GM18502 (cell line): ENCODE results near the gene TEX22.

Experiments used
- ATAC-seq: cut with Tn5 transposase; IDR thresholded peaks from one replicate; pipeline ENCODE4 v1.9.1; 2021; ENCODE audit warnings: mild to moderate bottlenecking; ENCODE audit not compliant: unreplicated experiment, poor library complexity

The TEX22 gene

DNA sequence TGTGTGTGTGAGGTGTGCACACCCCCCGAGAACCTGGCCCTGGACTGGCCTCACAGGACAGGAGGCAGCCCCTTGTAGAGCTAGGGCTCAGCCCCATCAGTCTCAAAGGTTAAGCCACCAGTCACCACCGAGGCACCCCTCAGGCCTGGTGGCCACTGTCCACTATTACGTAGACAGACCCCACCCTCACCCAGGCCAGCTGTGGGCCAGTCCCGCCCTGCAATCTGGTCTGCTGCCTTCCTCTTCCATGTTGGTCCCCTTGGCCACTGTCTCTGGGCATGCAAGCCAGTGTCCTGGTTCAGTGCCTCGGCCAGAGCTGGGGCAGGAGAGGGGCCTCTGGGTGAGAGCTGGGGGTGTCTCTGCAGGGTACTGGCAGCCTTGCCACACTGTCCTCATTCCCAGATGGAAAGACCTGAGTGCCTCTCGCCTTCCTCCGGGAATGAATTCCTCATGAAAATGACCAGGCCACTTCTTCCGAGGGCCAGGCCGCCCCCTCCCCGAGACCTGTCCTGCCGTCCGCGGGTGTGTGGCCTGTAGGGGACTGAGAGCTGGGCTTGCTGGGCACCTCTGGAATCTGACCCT is 897 bp upstream of the TEX22 start:
- ATAC-seq: peak; percentile 5

DNA sequence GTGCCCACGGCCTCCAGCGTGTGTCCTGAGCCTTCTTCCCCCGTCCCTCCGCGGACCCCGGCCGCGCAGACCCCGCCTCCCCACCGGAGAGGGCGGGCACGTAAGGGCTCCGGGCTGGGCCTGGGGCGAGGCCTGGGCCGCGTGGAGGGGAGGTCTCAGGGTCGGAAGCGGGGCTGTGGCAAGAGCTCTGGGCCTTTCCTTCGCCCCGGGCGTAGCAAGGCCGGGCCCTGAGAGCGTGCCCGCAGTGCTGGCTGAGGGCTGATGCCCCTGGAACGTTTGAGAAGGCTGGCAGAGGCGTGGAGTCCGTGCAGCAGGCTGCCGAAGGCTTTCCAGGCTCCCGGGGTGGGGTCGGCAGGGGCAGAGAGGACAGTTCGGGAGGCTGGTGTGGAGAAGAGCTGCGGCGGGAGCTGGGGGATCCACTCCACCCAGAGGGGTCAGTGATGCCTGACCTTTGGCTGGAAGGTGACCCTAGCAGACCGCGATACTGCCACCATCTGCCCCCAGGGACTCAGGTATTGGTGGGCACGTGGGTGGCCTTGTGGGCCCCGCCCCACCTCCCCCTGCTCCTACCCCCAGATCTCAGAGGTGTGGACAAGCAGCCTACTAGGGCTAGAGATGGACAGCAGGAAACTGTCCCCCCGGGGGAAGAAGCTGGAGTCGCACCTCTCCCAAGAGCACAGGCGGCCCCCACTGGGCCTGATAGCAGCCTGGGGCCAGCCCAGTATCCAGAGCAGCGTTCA is 558 bp downstream of the TEX22 start:
- ATAC-seq: peak; percentile 50

DNA sequence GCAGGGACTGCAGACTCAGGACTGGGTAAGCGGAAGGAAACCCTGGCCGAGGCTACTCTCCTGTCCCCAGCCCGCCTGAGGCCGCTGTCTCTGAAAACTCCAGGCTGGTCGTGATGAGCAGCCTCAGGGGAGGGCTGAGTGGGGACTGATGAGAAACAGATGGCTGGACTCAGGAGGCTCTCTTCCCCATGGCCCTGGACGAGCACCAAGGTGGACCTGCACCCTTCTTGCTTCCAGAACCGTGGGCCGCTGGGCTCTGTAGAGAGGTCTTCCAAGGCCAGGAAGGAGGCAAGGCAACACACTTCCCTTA is 1.1 kb downstream of the TEX22 start:
- no peak for ATAC-seq

DNA sequence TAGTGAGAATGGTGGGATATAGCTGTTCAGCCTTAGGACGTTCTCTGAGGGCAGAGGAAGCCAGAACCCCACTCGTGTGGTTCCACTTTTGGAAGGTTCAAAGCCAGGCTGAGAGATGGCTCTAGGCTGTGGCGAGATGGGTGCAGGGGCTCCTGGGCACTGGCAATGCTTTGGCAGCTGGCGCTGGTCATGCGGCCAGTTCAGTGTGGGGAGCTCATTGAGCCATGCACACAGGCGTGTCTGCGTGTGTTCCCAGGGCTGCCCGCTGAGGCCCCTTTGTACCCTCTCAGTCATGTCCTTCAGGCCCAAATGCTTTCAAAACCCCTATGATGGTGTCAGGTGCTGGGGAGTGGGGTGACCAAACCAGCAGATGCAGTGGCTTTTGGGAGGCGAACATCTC is 1.7 kb downstream of the TEX22 start:
- ATAC-seq: no peak

DNA sequence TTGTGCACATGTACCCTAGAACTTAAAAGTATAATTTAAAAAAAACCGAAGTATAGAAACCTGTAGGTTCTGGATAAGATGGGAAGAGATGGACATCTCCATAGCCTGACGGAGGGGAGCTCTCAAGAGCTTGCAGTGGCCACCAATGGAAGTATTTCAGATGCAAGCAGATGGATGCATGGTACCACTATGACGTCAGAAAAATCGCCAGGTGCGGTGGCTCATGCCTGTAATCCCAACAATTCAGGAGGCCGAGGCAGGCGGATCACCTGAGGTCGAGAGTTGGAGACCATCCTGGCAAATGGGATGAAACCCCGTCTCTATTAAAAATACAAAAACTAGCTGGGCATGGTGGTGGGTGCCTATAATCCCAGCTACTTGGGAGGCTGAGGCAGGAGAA is 3.4 kb downstream of the TEX22 start:
- ATAC-seq: no peak

DNA sequence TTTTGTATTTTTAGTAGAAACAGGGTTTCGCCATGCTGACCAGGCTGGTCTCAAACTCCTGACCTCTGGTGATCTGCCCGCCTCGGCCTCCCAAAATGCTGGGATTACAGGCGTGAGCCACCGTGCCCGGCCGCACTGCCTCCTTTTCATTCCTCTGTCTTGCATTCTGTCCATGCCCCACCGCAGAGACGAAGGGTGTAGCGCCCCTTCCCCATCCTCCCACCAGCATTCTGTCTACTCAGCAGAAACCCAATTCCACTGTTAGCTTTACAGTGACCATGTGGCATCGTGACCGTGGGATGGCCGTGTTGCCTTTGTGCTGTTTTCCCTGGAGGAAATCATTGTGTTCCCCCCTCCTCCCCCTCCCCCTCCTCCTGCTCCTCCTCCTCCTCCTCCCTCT is 10.3 kb downstream of the TEX22 start:
- no peak for ATAC-seq

DNA sequence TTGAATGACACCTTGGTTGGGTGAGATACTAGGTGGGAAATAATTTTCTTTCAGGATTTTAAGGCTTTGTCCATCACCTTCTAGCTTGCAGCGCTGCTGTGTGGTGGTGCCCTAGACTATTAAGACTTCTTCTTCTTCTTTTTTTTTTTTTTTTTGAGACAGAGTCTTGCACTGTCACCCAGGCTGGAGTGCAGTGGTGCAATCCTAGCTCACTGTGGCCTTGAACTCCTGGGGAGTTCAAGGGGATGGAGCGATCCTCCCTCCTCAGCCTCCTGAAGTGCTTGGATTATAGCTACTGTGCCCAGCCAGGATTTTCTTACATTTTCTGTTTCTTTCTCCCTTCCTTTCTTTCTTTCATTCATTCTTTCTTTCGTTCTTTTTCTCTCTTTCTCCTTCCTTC is 11.0 kb downstream of the TEX22 start:
- no peak for ATAC-seq

DNA sequence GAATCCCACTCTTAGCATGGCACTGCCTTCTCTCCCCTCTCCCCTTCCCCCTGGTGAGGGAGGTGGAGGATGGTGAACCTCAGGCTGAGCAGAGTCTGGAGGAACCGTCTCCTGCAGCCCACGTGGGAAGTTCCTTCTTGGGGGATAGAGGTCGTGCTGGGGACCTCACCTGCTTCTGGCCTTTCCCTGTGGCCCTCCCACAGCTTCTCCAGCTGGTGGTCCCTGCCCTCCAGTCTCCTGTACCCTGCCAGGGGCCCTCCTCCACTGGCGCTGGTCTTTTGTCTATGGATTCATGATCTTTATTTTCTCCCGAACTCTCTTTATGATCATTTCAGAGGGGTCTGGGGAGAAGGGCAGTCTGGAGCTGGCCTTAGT is 12.3 kb downstream of the TEX22 start:
- ATAC-seq: no peak

DNA sequence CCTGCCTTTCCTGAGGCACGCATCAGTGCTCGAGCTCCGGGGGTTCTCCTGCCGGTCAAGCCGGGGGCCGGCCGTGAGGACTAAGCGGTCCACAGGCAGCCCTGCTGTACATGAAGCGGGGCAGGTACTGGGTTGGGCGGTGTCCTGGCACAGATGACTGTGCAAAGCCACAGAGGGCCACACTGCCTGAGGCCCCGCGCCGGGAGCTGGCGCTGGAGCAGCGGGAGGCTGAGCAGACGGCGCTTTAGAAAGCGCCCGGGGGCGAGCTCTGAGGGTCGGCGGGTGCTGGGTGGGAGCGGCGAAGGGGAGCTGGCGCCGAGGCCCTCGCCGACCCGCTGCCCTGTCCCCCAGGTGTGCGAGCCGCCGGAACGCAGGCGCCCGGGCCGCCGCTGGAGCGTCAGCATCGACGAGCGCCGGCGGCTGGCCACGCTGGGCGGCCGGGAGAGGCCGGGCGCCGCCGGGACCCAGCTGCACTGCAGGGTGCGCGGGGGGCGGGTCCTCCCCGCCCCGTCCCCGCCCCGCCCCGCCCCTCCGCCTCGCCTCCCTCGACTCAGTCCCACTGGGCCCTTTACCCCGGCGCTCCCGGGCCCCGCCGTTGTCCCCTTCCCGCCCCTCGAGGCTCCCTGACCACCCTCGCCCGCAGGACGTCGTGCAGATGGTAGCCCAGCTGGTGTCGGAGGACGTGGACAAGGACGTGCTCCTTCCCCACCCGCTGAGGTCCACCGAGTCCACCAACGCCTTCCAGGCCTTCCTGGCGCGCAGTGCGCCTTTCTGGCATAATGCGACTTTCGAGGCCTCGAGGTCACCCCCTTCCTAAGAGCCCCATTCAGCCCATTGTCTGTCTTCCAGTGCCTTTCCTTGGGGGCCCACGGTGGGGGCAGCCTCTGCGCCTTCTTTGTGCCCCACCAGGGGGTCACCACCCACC is 12.9 kb downstream of the TEX22 start:
- no peak for ATAC-seq

DNA sequence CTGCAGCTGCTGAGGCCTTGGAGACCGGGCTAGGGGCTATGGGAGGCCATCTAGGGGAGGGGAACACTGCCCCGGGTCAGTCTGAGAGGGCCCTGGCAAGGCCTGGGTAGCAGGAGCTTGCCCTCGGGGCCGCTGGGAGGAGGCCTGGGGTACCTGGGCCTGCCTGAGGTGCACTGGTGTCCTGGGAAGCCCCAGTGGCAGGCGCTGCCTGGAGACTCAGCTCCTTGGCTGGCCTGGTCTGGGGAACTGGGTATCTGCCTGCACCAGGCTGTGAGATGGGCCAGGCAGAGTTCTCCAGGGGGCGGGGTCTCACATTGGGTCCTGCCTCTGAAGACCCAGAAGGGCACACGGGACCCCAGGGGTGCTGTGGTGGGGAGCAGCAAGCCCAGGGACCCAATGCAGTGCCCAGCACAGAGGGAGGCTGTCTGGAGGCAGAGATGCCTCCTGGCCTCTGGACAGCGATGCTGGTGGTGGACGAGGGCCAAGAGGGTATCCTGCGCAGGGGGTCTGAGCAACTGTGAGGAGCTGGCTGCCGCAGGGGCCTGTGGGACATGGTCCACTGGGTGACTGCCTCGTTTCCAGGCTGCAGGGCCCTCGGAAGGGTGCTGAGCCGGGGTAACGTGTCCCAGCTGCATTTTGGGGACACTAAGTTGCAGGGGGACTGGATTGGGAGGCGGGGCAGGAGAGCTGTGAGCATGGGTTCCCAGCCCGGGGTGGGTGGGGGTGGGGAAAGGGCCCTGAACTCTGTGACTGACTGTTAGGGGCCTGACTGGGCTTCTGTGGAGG is 13.8 kb downstream of the TEX22 start:
- no peak for ATAC-seq

DNA sequence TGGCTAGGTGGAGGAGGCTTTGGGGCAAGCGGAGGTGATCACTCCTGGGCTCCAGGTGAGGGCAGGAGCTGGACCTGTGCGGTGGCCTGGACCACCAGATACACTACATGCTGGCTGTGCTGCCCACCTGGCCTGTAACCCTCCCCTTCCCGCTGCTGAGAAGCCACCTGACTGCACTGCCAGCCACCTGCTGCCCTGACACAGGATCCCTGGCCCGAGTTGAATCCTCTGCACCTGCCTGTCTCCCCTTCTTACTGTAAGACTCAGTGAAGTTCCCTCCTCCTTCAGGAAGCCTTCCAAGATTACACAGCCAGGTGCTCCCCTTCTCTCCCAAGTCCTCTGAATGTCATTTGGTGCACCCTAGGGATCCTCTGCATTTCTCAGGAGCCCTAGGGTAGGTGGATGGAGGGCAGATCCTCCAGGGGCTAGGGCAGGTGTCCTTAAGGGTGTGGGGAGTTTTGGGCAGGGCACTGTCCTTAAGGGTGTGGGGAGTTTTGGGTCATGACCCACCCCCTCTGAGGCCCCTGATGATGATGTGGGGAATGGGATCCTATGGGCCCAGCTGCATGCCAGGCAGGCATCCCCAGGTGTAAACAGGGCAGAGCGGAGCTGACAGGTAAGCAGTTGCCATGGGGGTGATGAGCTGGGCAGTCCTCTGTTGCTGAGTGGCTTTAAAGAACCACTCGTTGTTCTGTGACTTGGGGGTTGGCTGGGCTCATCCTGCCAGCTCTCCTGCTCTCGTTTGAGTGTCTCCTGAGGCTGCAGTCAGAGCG is 14.6 kb downstream of the TEX22 start:
- ATAC-seq: no peak

DNA sequence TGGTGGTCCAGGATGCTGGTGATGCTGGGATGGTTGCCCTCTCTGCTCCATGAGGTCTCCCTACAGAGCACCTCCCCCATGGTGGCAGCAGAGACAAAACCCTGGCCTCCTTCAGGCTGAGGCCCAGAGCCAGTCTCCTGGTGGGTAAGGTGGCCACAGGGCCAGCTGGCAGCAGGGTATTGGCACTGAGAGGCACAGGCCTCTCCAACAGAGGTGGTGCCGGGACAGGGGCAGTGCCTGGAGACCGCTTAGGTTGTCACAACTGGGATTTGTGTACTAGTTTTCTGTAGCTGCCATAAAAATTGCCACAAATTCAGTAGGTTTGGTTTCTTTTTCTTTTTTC is 15.2 kb downstream of the TEX22 start:
- no peak for ATAC-seq

DNA sequence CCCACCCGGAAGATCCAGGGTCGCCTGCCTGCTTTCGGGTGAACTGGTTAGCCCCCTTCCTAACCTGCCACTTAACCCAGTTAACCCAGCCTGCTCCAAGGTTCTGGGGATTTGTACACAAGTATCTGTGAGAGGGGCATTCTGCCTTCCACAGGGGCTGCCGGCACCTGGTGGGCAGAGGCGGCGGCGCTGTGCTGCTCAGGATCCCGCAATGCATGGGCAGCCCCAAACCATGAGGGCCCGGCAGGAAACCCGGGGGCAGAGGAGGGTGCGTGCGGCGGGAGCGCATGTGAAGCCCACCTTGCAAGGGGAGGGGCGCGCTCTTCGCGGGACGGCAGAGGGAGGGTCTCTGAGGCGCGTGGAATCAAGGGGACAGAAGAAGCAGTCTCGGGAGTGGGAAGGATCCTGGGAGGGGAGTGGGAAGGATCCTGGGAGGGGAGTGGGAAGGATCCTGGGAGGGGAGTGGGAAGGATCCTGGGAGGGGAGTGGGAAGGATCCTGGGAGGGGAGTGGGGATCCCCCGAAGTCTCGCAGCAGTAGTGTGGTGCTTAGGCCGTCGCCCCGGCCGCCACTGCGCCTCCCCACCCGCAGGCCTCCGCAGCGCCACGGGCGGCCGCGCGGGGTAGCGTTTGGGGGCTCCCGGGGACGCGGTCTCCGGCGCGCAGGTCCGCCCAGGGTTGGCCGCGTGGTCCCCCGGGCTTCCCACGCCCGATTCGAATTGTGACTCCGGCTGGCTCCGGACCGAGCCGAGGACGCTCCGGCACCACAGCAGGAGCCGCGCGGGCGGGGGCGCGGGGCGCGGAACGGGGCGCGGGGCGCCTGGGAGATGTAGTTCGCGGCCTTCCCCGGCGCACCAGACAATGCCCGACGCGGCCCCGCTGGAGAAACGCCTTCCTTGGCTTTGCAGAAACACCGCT is 16.4 kb downstream of the TEX22 start:
- ATAC-seq: peak; percentile 52

DNA sequence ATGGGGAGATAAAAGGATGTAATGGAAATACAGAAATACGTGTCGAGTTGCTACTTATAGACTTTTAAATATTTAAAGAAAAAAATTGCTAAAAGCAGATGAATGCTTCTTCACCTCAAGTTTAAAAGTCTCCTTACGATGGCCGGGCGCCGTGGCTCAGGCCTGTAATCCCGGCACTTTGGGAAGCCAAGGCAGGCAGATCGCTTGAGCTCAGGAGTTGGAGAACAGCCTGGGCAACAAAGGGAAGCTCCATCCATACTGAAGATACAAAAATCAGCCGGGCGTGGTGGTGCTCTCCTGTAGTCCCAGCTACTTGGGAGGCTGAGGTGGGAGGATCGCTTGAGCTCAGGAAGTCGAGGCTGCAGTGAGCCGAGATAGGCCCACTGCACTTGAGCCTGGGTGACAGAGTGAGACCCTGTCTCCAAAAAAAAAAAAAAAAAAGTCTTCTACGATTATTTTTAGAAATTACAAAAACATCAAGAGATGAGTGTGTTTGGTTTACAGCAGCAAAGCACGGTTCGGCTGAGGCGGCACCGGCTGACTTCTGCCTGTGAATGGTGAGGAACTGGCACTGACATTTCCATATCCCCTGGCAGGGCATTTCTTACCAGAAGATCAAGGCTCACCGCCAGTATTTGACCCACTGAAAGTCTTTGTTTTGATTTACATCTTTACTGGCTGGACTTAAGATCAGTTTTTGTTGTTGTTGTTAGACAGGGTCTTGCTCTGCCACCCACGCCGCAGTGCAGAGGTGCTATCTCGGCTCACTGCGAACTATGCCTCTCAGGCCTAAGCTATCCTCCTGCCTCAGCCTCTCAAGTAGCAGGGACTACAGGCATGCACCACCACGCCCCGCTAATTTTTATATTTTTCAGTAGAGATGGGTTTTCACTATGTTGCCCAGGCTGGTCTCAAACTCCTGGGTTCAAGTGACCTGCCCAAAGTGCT is 17.4 kb downstream of the TEX22 start:
- ATAC-seq: no peak

DNA sequence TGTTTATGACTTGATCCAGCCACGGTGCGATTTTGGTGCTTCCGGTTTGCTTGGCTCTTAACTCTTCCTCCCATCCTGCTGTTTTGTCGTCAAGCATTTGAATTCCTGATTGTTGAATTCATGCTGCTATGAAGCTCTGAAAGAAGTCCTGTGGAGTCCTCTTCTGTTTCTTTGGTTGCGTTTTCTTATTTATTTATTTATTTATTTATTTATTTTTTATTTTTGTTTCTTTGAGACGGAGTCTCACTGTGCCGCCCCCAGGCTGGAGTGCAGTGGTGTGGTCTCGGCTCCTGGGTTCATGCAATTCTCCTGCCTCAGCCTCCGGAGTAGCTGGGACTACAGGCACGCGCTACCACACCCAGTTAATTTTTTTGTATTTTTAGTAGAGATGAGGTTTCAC is 18.3 kb downstream of the TEX22 start:
- ATAC-seq: no peak

DNA sequence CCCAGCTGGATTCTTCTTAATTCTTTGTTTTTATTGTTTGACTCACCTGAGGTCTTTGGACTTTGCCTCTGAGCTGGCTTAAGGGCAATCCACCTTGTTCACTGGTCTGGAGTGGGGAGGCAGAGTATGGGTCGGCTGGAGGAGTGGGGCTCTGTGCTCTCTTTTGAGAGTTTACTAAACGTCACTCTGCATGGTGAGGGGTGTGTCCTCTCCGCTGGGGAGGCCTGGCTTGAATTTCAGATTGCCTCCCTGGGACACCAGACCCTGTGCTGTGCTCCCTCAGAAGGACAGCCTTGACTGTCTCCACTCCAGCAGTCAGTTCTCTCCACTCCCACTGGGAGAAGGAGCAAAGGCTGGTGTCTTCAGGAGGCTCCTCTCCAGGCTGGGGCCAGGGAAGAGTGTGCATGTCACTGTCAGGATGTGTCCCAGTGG is 19.4 kb downstream of the TEX22 start:
- ATAC-seq: no peak

DNA sequence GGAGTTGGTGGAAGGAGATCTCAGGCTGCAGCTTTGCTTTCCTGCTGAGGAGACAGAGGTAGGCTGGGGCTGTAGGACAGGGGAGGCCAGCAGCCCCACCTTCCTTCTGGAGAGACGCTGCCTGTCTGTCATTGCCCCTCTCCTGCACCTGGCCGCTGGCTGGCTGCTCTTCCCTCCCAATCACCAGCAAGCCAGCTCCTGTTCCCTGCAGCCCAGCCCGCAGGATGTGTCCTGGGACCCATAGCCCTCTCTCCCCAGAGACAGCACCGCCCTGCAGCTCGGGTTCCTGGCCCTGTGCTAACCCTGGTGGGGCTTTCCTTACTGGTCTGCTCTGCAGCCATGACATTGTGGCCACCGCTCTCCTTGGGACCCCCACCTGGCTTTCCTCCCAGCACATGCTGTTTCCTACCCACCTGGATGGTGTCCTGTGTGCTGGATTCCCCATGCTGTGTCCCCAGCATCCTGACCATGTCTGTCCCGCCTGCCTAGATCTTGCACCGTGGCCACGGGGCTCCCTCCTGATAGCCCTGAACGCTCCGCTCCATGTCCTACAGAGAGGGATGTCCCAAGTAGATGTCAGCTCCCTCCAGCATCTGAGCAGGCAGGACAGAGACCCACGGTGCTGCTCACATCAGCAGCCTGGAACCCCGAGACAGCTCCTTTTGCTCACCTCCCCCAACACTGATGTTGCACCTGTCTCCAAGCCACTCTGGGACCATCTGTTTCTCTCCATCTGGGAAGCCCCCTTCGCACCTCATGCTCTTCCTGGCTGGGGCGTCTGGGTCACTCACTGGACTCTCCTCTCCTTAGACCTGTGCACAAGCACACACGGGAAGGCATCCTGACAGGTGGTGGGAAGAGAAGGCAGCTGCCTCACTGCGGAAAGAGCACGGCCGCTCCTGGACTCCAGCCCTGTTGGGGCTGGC is 20.2 kb downstream of the TEX22 start:
- ATAC-seq: no peak
